Epithelial cell of alveolus of lung (primary cell): ENCODE measurements around the gene CXCL13. TPM values are rescaled to one million over a fixed set of nuclear protein-coding genes. Genes with fewer than 3 reads are reported as not detected.

Source experiments
- total RNA-seq: library from RNA; depleted of rRNA; stranded (reverse); fragments of >200 nt; gene quantifications from 2 replicates; pipeline ENCODE4 v1.2.1, GENCODE V29; 2015

Gene CXCL13
- total RNA-seq = not detected in 2 replicates

GRCh38 chr4:77605210-77605902 is at the start of gene CXCL13:
Gene CXCL13, plus strand, starts transcription at chr4:77605820. Its CDS starts 46 bp downstream, at chr4:77605866.

Other genes starting within 250 kb of the CXCL13 start
- gene CNOT6L, start 213.5 kb downstream of the CXCL13 start, total RNA-seq = 11.6 and 15.4 TPM in 2 replicates